AG04449 (cell line): ENCODE data around the gene ITGA11.

ENCODE experiments used
- CTCF ChIA-PET: fragments of 350-600 bp; formaldehyde crosslinking; extraction: SDS; loops from one replicate; lab custom pipeline; 2021; ENCODE audit warnings: antibody characterized with exemption; lab: Yijun Ruan, JAX
- POLR2A ChIA-PET: fragments of 400-600, 350-600 bp; formaldehyde crosslinking; extraction: SDS; loops from one replicate; lab custom pipeline; 2020; ENCODE audit warnings: antibody characterized with exemption, inconsistent platforms; lab: Yijun Ruan, JAX
- DNase-seq: peaks from one replicate; pipeline ENCODE4 v3.0.0-alpha.2; 2010; ENCODE audit warnings: low read depth, low spot score
- H3K4me3 ChIP-seq: 2 replicates; pipeline ENCODE4 v1.5.1; 2011; ENCODE audit warnings: low read depth, mild to moderate bottlenecking, control low read depth, low read length
- TF ChIP-seq, protein P1 (sequence below): IDR thresholded peaks from one replicate; pipeline ENCODE4 v1.5.1; 2011; ENCODE audit warnings: mild to moderate bottlenecking, moderate library complexity, low read length, control low read depth, inconsistent platforms; ENCODE audit not compliant: insufficient read depth; ENCODE audit errors: missing control alignments

ITGA11 gene

DNA sequence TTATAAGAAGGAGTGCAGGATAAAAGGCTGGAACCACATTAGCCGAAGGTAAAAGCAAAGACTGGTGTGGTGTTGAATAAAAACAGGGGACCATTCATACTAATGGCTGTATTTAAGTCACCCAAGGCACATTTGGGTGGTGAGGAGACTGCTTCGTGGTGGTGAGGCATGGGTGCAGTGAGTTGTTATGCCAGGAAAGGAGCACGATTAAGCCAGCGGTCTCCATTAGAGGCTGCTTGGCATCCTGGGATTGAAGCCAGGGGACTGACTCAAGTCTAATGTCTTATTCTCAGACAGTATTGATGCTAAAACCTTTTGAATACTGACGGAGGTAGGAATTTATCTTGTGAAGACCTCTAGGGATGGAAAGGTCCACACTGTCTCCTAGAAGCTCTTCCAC is 132.5 kb downstream of the ITGA11 start:
- TF ChIP-seq, protein P1, sequence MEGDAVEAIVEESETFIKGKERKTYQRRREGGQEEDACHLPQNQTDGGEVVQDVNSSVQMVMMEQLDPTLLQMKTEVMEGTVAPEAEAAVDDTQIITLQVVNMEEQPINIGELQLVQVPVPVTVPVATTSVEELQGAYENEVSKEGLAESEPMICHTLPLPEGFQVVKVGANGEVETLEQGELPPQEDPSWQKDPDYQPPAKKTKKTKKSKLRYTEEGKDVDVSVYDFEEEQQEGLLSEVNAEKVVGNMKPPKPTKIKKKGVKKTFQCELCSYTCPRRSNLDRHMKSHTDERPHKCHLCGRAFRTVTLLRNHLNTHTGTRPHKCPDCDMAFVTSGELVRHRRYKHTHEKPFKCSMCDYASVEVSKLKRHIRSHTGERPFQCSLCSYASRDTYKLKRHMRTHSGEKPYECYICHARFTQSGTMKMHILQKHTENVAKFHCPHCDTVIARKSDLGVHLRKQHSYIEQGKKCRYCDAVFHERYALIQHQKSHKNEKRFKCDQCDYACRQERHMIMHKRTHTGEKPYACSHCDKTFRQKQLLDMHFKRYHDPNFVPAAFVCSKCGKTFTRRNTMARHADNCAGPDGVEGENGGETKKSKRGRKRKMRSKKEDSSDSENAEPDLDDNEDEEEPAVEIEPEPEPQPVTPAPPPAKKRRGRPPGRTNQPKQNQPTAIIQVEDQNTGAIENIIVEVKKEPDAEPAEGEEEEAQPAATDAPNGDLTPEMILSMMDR, result no peak
- ChIA-PET CTCF (interaction anchor here (2.2 to 5.5 kb wide), 3 partner anchors 8 to 46 kb away, joined by 5 to 46 read pairs (median 13); no protein-coding TSS in a partner anchor), POLR2A (no interaction called here)
- no peak overlapping the region for H3K4me3 ChIP-seq
- DNase-seq, result no peak

DNA sequence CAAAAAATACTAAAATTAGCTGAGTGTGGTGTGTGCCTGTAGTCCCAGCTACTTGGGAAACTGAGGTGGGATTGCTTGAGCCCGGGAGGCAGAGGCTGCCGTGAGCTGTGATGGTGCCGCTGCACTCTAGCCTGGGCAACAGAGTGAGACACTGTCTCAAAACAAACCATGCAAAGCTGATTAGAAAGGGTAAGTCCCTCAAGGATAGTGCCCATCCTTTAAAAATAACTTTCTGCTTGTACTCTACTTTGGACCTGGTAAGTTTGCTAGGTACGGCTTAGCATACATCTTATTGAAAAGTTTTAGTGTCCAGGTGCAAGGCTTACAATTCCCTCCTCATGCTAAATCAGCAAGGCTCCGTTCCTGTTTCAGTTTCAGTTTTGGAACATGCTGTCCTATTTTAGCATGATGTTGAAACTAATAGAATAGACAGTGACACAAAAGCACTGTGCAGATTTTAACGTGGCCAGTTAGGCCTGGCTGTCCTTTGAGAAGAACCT is 133.0 kb downstream of the ITGA11 start:
- DNase-seq, result no peak
- TF ChIP-seq, protein P1, result no peak
- POLR2A ChIA-PET, result no interaction called here
- CTCF ChIA-PET, result interaction anchor here (0.8 to 5.5 kb wide), 5 partner anchors 8 to 375 kb away, joined by 3 to 46 read pairs (median 5); no protein-coding TSS in a partner anchor
- no peak overlapping the region for H3K4me3 ChIP-seq

DNA sequence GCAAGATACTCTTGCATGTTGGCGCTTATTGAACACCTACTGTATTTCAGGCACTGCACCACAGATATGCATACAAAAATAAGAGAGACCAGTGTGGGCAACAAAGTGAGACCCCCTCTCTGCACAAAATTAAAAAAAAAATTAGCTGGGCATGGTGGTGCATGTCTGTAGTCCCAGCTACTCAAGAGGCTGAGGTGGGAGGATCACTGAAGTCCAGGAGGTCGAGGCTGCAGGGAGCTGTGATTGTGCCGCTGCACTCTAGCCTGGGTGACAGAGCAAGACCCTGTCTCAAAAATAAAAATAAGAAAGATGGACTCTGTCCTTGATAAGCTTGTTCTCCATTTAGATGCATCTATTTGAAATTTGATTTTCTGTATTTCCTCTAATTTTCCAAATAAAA is 133.6 kb downstream of the ITGA11 start:
- POLR2A ChIA-PET, result no interaction called here
- TF ChIP-seq, protein P1, result no peak
- no peak overlapping the region for H3K4me3 ChIP-seq
- CTCF ChIA-PET, result interaction anchor here (0.8 to 5.5 kb wide), 6 partner anchors 8 to 375 kb away, joined by 3 to 46 read pairs (median 4); no protein-coding TSS in a partner anchor
- no peak for DNase-seq

DNA sequence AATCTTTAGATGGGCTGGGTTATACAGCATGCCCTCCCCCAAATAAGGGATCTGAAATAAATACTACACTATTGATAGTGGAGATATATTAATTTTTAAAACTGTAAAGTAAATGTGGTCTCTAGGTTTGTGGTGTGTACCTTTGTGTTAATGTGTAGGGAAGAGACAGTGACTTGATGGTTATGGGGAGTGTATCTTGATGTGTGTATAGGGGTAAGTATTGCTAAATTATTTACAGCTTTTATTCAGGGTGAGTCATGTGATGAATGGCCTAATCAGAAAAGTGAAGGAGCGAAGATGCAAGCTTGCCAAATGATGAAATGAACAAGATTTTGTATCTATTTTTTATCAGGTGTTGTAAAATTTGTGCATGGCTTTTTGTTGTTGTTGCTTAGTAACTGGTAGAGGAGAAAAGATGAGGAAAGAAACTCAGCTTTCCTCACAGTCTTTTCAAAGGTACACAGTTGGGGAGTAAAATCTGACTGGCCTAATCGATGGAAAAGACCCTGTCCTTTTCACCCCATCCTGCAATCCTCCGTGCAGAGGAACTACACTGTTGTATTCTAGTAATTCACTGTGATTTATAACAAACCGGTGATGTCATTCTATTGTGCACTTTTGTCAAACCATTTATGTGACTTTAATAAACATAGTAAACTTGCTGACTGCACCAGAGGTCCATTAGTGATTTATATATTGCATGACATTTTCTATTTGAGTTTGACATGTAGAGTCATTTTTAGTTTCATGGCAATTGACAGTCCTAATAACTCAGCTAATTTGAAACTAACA is 136.8 kb downstream of the ITGA11 start:
- ChIA-PET CTCF (interaction anchor here (1.7 to 9.3 kb wide), 3 partner anchors 12 to 380 kb away, joined by 8 to 70 read pairs (median 46); no protein-coding TSS in a partner anchor), POLR2A (no interaction called here)
- DNase-seq, result no peak
- H3K4me3 ChIP-seq, result no peak overlapping the region
- TF ChIP-seq, protein P1, result no peak

DNA sequence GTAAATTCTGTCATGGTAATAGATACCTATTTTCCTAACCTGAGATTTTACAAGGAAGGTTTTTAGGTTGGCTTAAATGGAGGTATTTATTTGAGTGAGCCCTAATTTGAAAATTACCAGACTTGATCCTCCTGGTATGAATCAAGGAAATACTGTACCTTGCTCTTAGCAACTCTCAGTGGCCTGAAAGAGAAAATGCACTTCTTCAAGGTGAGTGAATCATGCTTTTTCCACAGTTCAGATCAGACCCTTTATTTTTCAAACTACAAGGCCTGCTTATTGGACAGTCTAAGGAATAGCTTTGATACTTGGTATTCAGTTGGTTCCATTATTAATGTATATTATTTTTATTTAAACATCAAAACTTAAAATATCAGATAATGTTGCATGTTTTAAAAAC is 139.0 kb downstream of the ITGA11 start:
- no peak for DNase-seq
- CTCF ChIA-PET, result interaction anchor here (9.3 kb wide), 1 partner anchor 40 kb away, joined by 70 read pairs; no protein-coding TSS in a partner anchor
- TF ChIP-seq, protein P1, result no peak
- no peak overlapping the region for H3K4me3 ChIP-seq
- POLR2A ChIA-PET, result no interaction called here
